HFF-Myc (cell line): Measurements from ENCODE around the gene IGF2R.

Experiments
- DNase-seq: peaks from one replicate; pipeline ENCODE4 v3.0.0-alpha.2; 2011; ENCODE audit warnings: low read depth; ENCODE audit errors: extremely low read depth
- H3K4me3 ChIP-seq: replicated peaks from 2 replicates; pipeline ENCODE4 v1.5.1; 2011; ENCODE audit warnings: low read depth, mild to moderate bottlenecking, control low read depth, low read length
- TF ChIP-seq, protein P1 (sequence below): IDR thresholded peaks from 2 replicates; pipeline ENCODE4 v1.5.1; 2012; ENCODE audit warnings: mild to moderate bottlenecking, low read depth, low read length, control low read depth; ENCODE audit errors: missing control alignments

The IGF2R gene

DNA sequence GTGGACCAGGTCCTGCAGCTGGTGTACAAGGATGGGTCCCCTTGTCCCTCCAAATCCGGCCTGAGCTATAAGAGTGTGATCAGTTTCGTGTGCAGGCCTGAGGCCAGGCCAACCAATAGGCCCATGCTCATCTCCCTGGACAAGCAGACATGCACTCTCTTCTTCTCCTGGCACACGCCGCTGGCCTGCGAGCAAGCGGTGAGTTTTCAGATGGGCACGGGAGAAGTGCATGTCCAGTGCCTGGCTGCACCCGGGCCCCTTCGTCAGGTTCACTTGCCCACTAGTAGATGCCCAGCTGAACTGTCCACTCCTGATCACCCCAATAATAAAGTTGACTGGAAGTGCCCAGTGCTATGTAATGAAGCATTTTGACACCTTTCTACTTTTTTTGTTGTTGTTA is 104.4 kb downstream of the IGF2R start:
- TF ChIP-seq, protein P1, sequence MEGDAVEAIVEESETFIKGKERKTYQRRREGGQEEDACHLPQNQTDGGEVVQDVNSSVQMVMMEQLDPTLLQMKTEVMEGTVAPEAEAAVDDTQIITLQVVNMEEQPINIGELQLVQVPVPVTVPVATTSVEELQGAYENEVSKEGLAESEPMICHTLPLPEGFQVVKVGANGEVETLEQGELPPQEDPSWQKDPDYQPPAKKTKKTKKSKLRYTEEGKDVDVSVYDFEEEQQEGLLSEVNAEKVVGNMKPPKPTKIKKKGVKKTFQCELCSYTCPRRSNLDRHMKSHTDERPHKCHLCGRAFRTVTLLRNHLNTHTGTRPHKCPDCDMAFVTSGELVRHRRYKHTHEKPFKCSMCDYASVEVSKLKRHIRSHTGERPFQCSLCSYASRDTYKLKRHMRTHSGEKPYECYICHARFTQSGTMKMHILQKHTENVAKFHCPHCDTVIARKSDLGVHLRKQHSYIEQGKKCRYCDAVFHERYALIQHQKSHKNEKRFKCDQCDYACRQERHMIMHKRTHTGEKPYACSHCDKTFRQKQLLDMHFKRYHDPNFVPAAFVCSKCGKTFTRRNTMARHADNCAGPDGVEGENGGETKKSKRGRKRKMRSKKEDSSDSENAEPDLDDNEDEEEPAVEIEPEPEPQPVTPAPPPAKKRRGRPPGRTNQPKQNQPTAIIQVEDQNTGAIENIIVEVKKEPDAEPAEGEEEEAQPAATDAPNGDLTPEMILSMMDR: no peak
- no peak for DNase-seq

DNA sequence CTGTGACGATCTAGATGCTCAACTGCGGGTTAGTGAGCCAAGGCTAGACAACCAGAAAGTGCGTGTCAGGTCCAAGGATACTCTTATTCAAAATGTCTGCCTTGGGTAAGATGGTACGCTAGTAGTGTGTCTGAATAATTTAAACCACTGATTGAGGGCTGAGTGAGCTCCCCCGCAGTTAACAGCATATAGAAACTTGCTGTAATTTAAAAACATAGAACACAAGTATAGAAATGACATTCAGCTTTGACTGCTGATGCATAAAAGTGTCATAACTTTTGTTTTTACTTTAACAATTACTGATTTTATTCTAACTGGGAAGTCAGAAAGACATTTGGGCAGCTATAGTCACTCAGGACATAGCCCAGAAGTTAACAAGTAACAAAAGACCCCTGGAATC is 107.1 kb downstream of the IGF2R start:
- no peak overlapping the region for H3K4me3 ChIP-seq
- TF ChIP-seq, protein P1: no peak
- no peak for DNase-seq

More for the DNA sequence above, 104.4 kb downstream of the IGF2R start:
- no peak overlapping the region for H3K4me3 ChIP-seq

DNA sequence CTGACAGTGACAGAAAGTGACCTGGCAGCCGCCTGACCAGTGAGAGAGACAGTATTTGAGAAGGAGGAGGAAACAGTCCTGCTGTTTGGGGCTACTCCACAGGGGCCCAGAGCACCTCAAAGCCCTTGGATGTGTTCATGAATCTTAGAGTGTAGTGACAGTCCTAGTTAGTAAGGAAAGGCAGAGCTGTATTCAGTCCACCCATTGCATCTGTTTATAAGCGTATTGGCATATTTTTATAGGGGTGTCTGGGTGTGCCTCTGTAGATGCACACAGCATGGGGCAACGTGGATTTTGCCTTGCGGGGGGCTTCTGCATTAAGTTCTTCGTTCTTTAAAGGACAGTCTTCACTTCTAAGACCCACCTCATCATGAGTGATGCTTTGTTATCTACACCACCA is 108.1 kb downstream of the IGF2R start:
- H3K4me3 ChIP-seq: no peak overlapping the region
- TF ChIP-seq, protein P1: no peak
- no peak for DNase-seq

DNA sequence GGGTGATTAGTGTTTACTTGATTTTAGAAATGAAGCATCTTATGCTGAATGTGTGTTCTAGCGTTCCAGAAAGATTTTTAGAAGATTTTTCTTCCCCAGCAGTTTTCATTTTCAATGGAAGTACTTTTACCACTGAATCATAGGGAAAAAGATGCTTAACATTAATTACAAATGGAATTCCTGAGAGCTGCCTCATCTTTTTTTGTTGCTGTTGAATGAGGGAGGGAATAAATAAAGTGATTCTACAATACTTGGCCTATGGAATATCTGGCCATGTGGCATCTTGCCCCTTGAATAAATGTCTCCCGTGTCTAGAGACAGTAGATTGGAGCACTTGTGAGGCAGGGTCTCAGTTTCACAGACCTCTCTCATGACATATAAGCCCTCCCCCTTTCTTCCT is 108.6 kb downstream of the IGF2R start:
- TF ChIP-seq, protein P1: no peak
- DNase-seq: no peak
- H3K4me3 ChIP-seq: no peak overlapping the region

DNA sequence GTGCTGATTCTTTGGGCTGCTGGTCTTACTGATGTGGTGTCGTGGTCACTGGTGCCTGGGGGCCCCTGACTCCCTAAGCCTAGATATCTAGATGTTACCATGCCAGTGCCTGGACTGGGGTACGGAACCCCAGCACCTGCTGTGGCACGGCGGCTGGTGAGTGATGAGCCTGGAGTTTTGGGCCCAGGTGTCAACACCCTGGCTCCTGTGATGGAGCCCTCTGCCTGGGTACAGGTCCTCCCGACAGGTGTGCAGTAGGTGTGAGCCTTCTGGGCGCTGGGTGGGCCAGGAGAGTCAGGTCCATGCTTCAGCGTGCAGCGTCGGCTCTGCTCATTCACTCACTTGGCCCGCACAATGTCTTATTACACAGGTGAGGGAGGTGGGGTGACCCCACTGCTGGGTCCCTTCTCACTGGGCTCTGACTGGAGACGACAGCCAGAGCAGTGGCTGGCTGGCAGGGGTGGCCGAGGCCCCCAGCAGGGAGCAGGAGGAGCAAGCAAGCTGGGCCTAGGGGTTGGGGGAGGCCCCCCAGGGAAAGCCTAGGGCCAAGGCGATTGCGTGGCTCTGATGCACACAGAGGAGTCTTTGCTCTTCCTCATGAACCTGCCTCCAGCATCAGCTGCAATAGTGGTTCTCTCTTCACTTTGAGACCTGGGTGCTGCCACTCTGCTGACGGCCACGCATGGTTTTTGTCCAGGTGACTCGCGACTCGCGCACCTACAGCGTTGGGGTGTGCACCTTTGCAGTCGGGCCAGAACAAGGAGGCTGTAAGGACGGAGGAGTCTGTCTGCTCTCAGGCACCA is 110.2 kb downstream of the IGF2R start:
- TF ChIP-seq, protein P1: no peak
- no peak overlapping the region for H3K4me3 ChIP-seq
- no peak for DNase-seq

DNA sequence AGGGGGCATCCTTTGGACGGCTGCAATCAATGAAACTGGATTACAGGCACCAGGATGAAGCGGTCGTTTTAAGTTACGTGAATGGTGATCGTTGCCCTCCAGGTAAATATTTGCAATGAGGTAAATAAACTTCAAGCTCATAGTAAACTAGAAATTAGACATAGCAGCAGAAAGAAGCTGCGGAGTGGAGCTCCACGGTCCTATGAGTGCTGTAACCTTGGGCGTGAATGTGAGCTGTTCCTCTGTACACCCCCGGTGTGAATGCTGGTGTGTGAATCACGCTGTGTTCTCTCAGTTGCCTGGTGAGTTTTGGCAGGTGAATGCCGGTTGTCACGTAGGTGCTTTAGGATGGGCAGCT is 110.8 kb downstream of the IGF2R start:
- H3K4me3 ChIP-seq: no peak overlapping the region
- TF ChIP-seq, protein P1: no peak
- DNase-seq: no peak

DNA sequence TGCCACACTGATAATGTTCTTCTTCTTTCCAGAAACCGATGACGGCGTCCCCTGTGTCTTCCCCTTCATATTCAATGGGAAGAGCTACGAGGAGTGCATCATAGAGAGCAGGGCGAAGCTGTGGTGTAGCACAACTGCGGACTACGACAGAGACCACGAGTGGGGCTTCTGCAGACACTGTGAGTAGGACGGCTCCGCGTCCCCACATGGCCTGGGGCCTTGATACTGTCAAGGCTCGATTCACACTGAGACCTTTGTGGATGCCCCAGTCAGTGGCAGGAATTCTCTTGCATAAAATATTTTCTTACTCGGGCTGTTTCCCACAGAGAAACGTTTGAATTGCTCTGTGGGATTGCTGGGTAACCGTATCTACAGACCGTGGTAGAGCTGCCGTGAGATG is 111.2 kb downstream of the IGF2R start:
- DNase-seq: no peak
- no peak overlapping the region for H3K4me3 ChIP-seq
- TF ChIP-seq, protein P1: no peak
